NOMO-1 treated with DMSO at 0.1 percent for 48 hours (cell line): ENCODE results near the gene ZFPM1.
"Not testable (repeated sequence)": the region's sequence is repeated elsewhere in the genome, so short reads cannot be mapped to it uniquely, and the experiment has no call there.

Experiments used
- DNase-seq: peaks from one replicate; lab custom pipeline; 2025; ENCODE audit not compliant: unreplicated experiment; lab: John Stamatoyannopoulos, UW

Gene ZFPM1

DNA sequence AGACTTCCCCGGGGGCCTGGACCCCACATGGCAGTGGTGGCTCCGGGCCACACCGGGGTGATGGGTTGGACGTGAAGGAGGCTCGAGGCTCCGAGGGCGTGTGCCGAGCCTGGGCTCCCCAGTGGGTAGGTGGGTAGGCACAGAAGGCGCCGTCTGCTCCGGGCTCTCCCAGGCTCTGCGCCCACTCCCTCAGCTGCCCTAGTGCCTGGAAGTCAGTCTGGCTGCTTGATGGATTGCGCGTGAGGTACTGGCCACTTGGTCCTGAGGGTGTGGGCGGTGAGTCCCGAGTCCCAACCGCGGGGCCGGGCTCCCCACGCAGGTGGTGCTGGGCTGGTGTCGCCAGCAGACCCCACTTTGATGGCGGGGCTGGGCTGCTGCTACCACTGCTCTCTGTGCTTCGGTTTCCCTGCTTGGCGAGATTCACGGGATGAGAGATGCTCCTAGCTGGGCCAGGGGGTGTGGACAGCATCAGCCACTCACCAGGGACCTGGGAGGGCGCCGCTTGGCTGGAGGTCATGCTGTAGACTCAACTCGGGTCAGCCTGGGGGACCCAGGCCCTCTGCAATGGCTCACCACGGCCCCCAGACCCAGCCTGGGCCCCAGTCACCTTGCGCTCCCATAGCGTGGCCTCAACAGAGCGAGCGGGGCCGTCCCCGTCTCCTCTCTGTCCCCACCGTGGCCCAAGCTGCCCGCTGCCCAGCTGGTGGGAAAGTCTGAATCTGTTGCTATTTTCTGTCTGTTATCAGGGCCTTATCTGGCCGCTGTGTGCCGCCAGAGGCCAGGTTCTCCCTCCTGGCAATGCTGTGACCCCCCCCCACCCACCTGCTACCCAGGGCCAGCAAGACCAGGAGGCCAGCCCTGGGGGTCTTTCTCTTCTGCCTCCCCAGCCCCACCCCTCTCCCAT, 26.1 kb downstream of the ZFPM1 start:
- DNase-seq, result no peak

DNA sequence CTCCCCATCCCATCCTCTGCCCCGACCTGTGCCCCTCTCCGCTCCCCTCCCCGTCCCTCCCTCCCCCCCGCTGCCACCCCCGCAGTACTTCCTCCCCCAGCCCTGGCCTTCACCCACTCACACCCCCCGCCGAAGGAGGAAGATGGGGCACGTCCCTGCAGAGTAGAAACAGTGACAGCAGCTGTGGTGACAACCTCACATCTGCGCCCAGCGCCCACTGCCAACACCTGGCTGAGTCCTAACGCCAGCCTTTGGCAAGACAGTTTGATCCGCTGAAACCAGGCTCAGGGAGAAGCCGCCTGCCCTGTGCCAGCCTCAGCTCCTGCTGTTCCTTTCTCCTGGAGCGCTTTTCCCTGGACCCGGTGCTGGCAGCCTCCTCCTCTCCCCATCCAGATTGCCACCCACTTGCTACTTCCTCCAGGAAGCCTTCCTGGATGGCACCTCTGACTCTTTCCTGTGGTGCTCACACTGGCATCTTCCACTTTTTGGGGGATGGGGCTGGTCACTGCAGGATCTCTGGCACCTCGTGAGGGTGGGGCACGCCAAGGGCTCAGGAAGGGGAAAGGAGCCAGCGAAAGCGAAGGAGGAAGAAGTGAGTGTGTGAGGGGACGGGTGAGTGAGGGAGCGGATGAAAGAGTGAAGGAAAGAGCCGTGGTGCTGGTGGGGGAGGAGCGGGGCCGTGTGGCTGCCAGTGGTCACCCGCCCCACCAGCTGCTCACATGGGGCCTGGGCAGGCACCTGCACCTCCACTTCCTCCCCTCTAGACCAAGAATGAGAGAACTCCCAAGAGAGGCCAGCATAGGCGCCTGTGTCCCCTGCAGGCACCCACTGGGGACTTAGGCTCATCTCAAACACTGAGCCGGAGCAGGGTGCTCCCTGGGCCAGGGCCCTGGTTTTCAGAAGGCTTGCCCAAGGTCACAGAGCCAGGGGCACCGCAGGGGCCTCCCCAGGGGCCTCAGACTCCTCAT, 27.0 kb downstream of the ZFPM1 start:
- no peak for DNase-seq

- DNase-seq, result no peak
Observed at GRCh38 chr16:88480829-88481228, 27.7 kb downstream of the ZFPM1 start.

DNA sequence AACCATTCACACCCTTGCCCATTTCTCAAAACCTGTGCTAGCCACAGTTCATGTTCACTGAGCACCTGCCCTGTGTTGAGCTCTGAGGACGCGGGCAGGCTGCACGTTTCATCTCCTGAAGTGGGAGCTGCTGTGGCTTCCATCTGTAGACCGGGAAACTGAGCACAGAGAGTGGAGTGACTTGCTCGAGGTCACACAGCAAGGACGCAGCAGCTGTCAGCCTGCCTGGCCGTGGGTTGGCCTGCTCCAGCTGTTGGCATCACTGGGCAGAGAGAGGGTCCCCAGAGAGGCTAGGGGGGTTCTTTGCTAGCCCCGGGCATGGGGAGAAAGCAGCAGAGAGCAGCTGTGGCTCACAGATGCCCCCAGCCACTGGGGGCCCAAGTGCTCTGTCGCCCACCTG, 28.8 kb downstream of the ZFPM1 start:
- no peak for DNase-seq

GRCh38 chr16:88482630-88483391, 29.7 kb downstream of the ZFPM1 start:
- no peak for DNase-seq

GRCh38 chr16:88483392-88483641, 30.2 kb downstream of the ZFPM1 start:
- no peak for DNase-seq

DNA sequence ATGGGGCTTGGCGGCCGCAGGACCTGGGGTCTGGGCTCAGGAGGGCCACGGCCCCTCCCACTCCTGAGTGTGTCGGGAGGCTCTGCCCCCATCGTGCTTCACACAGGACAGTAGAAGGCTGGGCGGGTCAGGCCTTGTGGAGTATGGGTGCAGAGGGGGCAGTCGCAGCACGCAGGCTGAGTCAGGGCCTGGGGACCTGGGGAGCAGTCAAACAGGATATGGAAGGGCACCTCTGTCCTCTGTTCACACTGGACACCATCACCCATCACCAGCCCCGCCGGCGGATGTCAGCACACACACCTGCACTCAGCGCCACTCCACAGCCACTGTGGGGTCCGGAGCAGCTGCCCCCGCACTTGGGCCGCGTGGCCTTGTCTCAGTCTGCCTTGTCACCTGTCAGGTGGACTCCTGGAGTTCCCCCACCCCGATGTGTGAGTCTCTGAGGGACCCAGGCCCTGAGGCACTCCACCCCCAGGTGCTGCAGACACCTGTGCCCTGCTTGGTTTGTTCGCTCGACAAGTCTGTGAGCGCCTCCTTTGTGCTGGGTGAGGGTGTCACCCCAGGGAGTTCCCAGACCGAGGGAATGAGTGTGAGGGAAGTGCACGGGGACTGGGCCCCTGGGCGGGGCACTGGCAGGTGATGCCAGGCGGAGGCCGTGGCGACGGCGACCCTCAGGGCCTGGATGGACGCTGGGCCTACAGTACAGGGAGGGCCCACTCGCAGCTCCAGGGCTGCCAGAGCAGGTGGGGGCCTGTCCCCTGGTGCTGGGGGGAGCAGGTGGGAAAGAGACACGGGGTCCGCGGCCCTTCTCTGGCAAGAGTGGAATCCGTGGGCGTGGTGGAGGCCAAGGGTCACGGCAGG, 31.7 kb downstream of the ZFPM1 start:
- no peak for DNase-seq

- DNase-seq, result not testable (repeated sequence)
Observed at GRCh38 chr16:88485366-88485741, 32.3 kb downstream of the ZFPM1 start.

DNA sequence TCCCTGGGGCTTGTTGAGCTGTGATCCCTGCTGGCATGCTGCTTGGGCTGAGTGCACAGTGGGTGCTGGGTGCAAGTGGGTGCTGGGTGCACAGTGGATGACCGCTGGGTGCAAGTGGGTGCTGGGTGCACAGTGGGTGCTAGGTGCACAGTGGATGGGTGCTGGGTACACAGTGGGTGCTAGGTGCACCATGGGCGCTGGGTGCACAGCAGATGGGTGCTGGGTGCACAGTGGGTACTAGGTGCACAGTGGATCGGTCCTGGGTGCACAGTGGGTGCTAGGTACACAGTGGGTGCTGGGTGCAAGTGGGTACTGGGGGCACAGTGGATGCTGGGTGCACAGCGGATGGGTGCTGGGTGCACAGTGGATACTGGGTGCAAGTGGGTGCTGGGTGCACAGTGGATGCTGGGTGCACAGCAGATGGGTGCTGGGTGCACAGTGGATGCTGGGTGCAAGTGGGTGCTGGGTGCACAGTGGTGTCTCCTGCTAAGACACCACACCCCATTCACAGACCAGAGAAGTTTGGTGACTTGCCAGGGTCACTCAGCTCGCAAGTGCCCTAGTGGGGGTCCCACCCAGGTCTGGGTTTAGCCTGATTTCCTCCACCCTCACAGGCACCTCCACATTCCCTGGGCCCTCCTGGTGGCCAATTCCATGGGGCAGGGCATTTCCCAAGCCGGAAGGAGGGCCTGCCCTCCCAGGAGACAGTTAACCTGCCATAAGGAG, 33.5 kb downstream of the ZFPM1 start:
- DNase-seq, result no peak

- no peak for DNase-seq
Observed at GRCh38 chr16:88487124-88487432, 34.0 kb downstream of the ZFPM1 start.

- no peak for DNase-seq
Observed at GRCh38 chr16:88487920-88488851, 35.1 kb downstream of the ZFPM1 start.

DNA sequence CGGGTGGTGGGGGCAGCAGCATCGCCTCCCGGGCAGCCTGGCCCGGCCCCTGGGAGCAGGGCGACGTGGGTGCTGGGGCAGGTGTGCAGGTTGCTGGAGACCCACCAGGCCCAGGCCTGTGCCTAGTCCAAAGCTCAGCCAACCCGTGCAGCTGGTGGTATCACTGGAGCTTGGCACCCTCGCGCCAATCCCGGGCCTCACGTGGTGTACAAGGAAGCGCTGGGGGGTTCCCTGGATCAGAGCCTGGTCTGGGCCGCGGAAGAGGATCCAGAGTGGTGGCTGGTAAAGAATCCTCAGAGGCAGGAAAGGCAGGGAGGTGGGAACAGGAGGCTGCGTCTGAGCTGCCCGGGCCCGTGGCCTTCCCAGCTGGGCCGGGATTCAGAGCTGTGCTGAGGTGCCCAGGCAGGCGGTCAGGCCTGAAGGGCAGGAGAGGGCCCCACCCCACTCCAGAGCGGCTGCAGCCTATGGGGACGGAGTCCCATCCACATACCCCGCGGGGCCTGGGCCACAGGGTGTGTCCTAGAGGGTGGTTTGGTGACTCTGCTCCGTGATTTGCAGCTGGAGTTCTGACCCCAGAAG, 36.2 kb downstream of the ZFPM1 start:
- no peak for DNase-seq

DNA sequence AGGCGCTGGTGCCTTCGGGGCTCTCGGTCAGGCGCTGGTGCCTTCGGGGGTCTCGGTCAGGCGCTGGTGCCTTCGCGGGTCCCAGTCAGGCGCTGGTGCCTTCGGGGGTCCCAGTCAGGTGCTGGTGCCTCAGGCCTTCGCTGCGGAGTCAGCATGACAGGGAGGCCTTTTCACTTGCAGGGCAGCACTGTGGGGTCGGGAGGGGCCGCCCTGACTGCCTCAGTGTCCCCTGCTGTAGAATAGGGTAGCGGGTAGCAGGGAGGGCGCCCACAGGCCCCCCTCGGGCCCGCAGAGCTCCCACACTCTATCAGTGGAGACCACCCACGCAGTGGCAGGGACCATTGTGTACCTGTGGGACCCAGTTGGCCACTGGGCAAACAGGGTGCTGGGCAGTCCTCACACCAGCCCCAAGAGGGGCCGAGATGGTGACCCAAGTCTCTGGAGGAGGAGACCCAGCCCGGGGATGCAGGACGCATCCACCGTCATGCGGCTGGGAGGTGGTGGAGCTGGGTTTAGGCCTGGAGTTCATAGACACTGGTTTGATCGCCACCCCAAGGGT, 38.0 kb downstream of the ZFPM1 start:
- DNase-seq, result no peak

DNA sequence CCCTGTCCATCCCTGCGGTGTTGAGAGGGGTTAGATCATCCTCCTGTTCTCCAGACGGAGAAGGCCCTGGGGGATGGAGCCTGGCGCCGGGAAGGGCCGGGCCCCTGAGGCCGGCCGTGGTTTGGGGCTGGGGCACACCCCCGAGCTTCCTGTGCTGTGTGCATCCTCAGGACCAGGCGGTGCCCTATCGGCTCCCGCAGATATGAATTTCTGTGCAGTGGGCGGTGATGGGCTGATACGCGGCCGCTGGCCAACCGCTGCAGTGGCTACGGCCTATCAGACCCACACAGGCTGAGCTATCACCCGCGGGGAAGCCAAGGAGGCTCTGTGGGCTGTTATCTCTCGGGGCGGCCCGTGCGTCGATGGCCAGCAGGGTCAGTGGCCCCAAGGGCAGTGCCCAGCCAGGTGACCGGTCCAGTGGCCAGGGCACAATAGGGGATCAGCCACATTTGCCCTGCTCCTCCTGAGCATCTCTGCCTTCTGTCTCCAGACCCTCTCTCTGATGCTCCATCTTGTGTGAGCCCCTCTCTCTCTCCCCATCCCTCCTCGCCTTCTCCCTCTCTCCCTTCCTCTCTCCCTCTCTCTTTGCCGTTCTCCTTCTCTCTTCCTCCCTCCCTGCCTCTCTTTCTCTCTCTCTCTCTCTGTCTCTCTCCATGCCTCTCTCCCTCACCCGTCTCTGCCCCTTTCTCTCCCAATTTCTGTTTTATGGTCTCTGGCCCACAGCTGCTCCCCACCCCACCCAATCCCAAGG, 38.7 kb downstream of the ZFPM1 start:
- no peak for DNase-seq

- DNase-seq, result no peak
Observed at GRCh38 chr16:88493879-88494278, 40.8 kb downstream of the ZFPM1 start.

DNA sequence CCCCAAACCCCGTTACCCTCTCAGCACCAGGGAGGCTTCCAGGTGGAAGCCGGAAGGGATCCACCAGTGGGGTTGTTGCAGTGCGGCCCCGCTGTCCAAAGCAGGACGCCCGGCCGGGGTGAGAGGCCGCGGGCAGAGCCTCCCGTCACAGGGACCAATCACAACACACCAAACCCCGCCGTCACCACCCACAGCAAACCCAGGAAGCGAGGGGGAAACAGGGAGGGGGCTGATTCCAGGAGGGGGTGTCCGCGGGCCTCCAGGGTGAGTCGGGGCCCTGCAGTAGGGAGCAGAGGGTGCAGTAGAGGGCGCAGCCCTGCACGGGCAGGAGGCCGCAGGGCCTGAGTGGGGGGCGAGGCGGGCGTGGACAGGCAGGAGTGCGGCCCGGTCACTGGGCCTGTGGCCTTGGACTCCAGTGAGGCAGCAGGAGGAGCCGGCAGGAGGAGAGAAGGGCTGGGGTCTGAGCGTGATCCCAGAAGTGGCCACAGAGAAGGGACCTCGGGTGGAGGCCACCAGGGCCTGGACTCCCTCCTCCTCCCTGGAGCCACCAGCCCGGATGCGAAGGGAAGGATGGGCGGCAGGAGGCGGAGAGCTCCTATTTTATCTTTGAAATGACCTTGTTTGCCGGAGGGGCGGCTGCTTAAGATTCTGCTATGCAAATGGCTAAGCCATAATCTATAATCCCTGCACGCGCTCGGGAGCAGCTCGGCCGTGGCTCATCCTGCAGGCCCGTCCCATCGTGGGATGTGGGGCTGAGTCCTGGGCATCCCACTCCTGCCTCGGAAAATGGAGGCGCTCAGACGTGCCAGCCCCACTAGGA, 41.5 kb downstream of the ZFPM1 start:
- no peak for DNase-seq
